BE2C (cell line): Measurements from ENCODE around the gene LRIG1.

Experiments
- DNase-seq: peaks from one replicate; pipeline ENCODE4 v3.0.0-alpha.2; 2020
- H3K27me3 ChIP-seq: fragments of 250-450 bp; sonication (Bioruptor Pico); 2 replicates; pipeline ENCODE4 v1.5.1; 2020; ENCODE audit warnings: mild to moderate bottlenecking
- H3K36me3 ChIP-seq: fragments of 250-450 bp; sonication (Bioruptor Pico); 2 replicates; pipeline ENCODE4 v1.5.1; 2020; ENCODE audit warnings: mild to moderate bottlenecking
- H3K4me1 ChIP-seq: fragments of 250-450 bp; sonication (Bioruptor Pico); 2 replicates; pipeline ENCODE4 v1.5.1; 2020
- H3K4me3 ChIP-seq: 2 replicates; pipeline ENCODE4 v1.5.1; 2011; ENCODE audit warnings: low read depth, low read length
- H3K9me3 ChIP-seq: fragments of 250-450 bp; sonication (Bioruptor Pico); 2 replicates; pipeline ENCODE4 v1.5.1; 2020
- CTCF ChIP-seq: IDR thresholded peaks from 2 replicates; pipeline ENCODE4 v1.5.1; 2012; ENCODE audit warnings: mild to moderate bottlenecking, low read depth, low read length

The LRIG1 gene

DNA sequence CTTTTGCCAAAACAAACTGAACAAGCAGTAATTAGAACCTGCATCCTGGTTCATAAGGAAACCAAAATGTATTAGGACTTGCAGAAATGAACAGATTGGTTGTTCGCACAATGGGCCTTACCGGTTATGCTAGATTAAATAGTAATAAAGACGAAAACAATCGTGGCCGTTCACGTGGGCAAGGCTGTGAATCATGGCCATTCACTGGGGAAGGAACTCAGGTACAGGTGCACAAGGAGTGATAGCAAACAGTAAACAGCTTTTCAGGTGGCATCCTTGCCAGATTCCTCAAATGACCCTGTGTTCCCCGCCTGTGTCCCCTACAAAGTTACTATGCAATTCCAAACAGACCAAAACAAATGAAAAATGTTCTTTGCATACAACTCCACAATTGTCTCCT is 8.2 kb downstream of the LRIG1 start:
- Histone ChIP-seq H3K36me3 (no peaks in the 10 kb centered on the region), H3K4me3 (no peak overlapping the region), H3K27me3 (peaks cover 44% of the 10 kb centered on the region), H3K4me1 (no peaks in the 10 kb centered on the region), H3K9me3 (no peaks in the 10 kb centered on the region)
- no peak for DNase-seq
- no peak for TF ChIP-seq CTCF

GRCh38 chr3:66492071-66492470 is 8.8 kb downstream of the LRIG1 start:
- no peaks in the 10 kb centered on the region for H3K9me3 ChIP-seq
- H3K4me3 ChIP-seq: no peak overlapping the region
- no peak for DNase-seq

DNA sequence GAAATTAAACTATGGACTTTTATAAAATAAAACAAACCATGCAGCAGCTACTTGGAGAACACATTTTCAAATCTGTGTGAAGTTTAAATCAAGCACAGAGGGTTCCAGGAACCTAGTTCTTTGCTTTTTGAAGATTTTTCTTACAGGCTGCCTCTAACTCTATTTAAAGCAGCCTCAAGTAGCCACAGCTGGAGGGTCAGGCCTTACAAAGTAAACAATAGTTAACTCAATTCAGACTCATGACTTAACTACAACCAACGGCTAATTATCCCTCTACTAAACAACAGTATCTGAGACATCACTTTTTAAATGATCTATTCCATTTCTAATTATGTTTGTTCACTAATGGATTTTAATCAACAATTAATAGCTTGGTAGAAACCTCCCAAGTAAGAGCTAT is 9.8 kb downstream of the LRIG1 start:
- H3K4me1 ChIP-seq: no peaks in the 10 kb centered on the region
- no peak for DNase-seq

More at GRCh38 chr3:66492071-66492470, 8.8 kb downstream of the LRIG1 start:
- Histone ChIP-seq H3K36me3 (no peaks in the 10 kb centered on the region), H3K27me3 (peaks cover 41% of the 10 kb centered on the region), H3K4me1 (no peaks in the 10 kb centered on the region)
- TF ChIP-seq CTCF: no peak

DNA sequence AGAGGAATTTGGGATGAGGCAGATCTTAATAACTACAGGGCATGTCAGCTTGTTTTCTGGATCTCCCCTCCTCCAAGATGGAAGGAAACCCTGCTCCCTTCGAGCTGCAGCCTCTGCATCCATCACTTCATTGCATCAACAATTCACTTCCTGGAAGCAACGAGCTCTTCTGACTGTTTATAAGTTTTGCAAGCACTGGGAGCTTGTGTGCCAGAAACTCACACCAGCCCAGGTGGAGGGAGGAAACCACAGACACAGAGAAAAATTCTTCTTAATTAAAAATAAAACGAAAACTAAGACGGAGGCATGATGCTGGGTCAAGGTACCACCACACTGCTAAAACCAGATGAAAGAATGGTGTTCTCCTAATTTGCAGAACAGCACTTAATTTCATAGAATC is 10.6 kb downstream of the LRIG1 start:
- no peak for DNase-seq
- no peaks in the 10 kb centered on the region for H3K4me1 ChIP-seq
- H3K36me3 ChIP-seq: no peaks in the 10 kb centered on the region
- peaks cover 24% of the 10 kb centered on the region for H3K27me3 ChIP-seq
- TF ChIP-seq CTCF: no peak
- H3K9me3 ChIP-seq: no peaks in the 10 kb centered on the region
- H3K4me3 ChIP-seq: no peak overlapping the region

More for the DNA sequence above, 9.8 kb downstream of the LRIG1 start:
- Histone ChIP-seq H3K27me3 (peaks cover 31% of the 10 kb centered on the region), H3K4me3 (no peak overlapping the region), H3K9me3 (no peaks in the 10 kb centered on the region), H3K36me3 (no peaks in the 10 kb centered on the region)
- TF ChIP-seq CTCF: no peak

DNA sequence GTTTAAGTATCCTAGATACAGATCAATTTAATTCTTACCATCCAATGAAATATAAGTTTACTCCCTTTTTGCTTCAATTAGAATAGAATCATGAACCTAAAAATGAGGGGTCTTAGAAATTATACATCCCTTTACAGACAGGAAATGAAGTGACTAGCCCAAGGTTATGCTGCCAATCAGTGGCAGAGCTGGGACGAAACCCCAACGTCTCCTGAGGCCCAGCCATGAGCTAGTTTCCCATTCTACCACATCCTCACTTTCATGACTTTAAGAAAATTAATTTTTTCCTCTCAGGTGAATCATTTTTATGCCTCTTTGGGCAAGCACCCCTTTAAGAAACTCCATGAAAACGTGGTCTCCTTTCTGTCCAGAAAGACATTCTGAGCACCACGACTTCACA is 11.2 kb downstream of the LRIG1 start:
- Histone ChIP-seq H3K4me3 (no peak overlapping the region), H3K36me3 (no peaks in the 10 kb centered on the region), H3K27me3 (peaks cover 24% of the 10 kb centered on the region), H3K9me3 (no peaks in the 10 kb centered on the region), H3K4me1 (no peaks in the 10 kb centered on the region)
- no peak for DNase-seq
- no peak for TF ChIP-seq CTCF

DNA sequence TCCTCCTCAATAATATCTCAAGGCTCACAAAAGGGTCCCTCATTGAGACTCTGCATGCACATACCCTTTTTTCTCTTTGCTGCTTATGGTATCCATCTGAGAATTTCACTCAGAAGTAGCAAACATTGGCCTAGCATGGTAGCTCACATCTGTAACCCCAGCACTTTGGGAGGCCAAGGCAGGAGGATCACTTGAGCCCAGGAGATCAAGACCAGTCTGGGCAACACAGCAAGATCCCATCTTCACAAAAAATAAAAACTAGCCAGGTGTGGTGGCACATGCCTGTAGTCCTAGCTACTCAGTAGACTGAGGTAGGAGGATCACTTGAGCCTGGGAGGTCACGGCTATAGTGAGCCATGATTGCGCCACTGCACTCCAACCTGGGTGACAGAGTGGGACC is 11.7 kb downstream of the LRIG1 start:
- H3K4me1 ChIP-seq: no peaks in the 10 kb centered on the region
- no peaks in the 10 kb centered on the region for H3K36me3 ChIP-seq

More for the DNA sequence above, 11.7 kb downstream of the LRIG1 start:
- TF ChIP-seq CTCF: no peak
- no peak for DNase-seq
- Histone ChIP-seq H3K27me3 (peaks cover 21% of the 10 kb centered on the region), H3K9me3 (no peaks in the 10 kb centered on the region), H3K4me3 (no peak overlapping the region)
